ENCODE measurements around the gene FAM120A.

DNA sequence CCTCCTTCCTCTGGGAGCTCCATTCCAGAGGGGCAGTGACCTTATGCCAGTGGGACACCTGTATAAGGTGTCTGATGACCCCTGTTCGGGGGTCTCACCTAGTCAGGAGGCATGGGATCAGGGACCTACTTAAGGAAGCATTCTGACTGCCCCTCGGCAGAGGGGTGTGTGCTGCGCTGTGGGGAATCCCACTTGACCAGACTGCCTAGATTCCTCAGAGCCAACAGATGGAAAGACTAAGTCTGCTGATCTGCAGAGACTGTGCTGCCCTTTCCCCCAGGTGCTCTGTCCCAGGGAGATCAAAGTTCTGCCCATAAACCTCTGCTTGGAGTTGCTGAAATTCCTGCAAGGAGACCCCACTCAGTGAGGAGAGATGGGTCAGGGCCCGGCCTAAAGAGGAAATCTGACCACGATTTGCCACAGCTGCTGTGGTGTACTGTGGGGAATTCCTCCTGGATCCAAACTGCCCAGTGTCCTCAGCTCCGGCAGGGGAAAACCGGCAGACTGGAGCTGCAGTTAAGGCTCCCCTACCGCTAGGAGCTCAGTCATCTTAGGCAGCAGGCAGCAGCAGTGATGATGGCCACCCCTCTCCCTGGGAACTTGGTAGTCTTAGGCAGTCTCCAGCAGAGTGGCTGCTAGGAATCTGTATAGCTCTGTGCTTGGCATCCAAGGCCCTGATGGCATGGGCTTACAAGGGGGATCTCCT is 34.8 kb upstream of the FAM120A start:
- TF ChIP-seq CTCF (IDR thresholded peaks at IDR 0.05) (no peak), POLR2A (IDR thresholded peaks at IDR 0.05) (no peak)

Data from prostate gland (tissue), 2 donors.